Astrocyte of the spinal cord (primary cell): ENCODE measurements around the gene PCDHGB6.
A peak's percentile ranks its signal among the peaks of the same experiment; 100 is the strongest.
"Not testable (repeated sequence)": the region's sequence is repeated elsewhere in the genome, so short reads cannot be mapped to it uniquely, and the experiment has no call there.

Experiments used
- DNase-seq: peaks from one replicate; pipeline ENCODE4 v3.0.0; 2011; ENCODE audit warnings: low read depth, low spot score
- H3K4me3 ChIP-seq: 2 replicates; pipeline ENCODE4 v1.5.1; 2011; ENCODE audit warnings: low read depth, mild to moderate bottlenecking, low read length, moderate library complexity
- in situ Hi-C: cut with HindIII; loops from 2 replicates; pipeline ENCODE4 v1.10.0; 2017; ENCODE audit warnings: low sequenced_read_pairs
- TF ChIP-seq, protein P1 (sequence below): IDR thresholded peaks from 2 replicates; pipeline ENCODE4 v1.5.1; 2012; ENCODE audit warnings: low read depth, mild to moderate bottlenecking, low read length, inconsistent platforms

Gene PCDHGB6

DNA sequence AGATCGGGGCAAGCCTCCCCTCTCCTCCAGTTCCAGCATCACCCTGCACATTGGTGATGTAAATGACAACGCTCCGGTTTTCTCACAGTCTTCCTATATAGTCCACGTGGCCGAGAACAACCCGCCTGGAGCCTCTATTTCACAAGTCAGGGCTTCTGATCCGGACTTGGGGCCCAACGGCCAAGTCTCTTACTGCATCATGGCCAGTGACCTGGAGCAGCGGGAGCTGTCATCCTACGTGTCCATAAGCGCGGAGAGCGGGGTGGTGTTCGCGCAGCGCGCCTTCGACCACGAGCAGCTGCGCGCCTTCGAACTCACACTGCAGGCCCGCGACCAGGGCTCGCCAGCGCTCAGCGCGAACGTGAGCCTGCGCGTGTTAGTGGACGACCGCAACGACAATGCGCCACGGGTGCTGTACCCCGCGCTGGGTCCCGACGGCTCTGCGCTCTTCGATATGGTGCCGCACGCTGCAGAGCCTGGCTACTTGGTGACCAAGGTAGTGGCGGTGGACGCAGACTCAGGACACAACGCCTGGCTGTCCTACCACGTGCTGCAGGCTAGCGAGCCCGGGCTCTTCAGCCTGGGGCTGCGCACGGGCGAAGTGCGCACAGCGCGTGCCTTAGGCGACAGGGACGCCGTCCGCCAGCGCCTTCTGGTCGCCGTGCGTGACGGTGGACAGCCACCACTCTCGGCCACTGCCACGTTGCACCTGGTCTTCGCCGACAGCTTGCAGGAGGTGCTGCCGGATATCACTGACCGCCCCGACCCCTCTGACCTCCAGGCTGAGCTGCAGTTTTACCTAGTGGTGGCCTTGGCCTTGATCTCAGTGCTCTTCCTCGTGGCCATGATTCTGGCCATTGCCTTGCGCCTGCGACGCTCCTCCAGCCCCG lies 18.4 kb upstream of the PCDHGB6 start:
- TF ChIP-seq, protein P1, sequence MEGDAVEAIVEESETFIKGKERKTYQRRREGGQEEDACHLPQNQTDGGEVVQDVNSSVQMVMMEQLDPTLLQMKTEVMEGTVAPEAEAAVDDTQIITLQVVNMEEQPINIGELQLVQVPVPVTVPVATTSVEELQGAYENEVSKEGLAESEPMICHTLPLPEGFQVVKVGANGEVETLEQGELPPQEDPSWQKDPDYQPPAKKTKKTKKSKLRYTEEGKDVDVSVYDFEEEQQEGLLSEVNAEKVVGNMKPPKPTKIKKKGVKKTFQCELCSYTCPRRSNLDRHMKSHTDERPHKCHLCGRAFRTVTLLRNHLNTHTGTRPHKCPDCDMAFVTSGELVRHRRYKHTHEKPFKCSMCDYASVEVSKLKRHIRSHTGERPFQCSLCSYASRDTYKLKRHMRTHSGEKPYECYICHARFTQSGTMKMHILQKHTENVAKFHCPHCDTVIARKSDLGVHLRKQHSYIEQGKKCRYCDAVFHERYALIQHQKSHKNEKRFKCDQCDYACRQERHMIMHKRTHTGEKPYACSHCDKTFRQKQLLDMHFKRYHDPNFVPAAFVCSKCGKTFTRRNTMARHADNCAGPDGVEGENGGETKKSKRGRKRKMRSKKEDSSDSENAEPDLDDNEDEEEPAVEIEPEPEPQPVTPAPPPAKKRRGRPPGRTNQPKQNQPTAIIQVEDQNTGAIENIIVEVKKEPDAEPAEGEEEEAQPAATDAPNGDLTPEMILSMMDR = no peak
- H3K4me3 ChIP-seq = no peak overlapping the region
- no peak for DNase-seq
- in situ Hi-C loops = no loop called here

DNA sequence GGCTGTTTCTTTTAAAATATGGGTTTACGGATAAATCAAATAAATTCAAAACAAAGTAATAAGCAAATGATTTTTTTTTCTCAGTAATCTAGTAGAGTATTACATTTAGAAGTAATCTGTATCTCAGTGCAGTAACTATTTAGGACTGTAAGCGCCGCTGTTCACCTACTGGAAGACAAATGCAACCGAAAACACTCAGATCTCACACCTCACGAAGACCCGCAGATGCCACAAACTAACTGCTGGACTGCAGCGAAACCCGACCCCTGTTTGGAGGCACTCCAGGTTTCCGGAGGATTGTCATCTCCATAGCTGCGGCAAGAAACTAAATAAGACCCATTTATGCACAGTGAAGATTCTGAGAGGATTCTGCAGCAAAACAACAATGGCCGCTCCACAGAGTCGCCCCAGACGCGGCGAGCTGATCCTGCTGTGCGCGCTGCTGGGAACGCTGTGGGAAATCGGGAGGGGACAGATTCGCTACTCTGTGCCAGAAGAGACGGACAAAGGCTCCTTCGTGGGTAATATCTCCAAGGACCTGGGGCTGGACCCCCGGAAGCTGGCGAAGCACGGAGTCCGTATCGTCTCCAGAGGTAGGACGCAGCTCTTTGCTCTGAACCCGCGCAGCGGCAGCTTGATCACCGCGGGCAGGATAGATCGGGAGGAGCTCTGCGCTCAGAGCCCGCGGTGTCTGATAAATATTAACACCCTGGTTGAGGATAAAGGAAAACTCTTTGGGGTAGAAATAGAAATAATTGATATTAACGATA lies 15.2 kb upstream of the PCDHGB6 start, which contains the start of gene PCDHGA8:
Gene PCDHGA8 (plus strand): TSS at position 205 of the 770 bp plus-strand sequence. CDS start 181 bp downstream, at position 386.
- in situ Hi-C loops = no loop called here
- no peak for DNase-seq
- TF ChIP-seq, protein P1 = peak; percentile 13
- H3K4me3 ChIP-seq = no peak within 1 kb of the TSS

DNA sequence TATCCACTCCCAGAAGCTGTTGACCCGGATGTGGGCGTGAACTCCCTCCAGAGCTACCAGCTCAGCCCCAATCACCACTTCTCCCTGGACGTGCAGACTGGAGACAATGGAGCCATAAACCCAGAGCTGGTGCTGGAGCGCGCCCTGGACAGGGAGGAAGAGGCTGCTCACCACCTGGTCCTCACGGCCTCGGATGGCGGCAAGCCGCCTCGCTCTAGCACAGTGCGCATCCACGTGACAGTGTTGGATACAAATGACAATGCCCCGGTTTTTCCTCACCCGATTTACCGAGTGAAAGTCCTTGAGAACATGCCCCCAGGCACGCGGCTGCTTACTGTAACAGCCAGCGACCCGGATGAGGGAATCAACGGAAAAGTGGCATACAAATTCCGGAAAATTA lies 14.6 kb upstream of the PCDHGB6 start:
- DNase-seq = no peak
- no peak overlapping the region for H3K4me3 ChIP-seq
- TF ChIP-seq, protein P1 = no peak
- in situ Hi-C loops = no loop called here

DNA sequence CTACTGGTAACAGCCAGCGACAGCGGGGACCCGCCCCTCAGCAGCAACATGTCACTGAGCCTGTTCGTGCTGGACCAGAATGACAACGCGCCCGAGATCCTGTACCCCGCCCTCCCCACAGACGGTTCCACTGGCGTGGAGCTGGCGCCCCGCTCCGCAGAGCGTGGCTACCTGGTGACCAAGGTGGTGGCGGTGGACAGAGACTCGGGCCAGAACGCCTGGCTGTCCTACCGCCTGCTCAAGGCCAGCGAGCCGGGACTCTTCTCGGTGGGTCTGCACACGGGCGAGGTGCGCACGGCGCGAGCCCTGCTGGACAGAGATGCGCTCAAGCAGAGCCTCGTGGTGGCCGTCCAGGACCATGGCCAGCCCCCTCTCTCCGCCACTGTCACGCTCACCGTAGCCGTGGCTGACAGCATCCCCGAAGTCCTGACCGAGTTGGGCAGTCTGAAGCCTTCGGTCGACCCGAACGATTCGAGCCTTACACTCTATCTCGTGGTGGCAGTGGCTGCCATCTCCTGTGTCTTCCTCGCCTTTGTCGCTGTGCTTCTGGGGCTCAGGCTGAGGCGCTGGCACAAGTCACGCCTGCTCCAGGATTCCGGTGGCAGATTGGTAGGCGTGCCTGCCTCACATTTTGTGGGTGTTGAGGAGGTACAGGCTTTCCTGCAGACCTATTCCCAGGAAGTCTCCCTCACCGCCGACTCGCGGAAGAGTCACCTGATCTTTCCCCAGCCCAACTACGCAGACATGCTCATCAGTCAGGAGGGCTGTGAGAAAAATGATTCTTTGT lies 13.2 kb upstream of the PCDHGB6 start:
- in situ Hi-C loops, DNase-seq, H3K4me3 ChIP-seq: not testable (repeated sequence)

DNA sequence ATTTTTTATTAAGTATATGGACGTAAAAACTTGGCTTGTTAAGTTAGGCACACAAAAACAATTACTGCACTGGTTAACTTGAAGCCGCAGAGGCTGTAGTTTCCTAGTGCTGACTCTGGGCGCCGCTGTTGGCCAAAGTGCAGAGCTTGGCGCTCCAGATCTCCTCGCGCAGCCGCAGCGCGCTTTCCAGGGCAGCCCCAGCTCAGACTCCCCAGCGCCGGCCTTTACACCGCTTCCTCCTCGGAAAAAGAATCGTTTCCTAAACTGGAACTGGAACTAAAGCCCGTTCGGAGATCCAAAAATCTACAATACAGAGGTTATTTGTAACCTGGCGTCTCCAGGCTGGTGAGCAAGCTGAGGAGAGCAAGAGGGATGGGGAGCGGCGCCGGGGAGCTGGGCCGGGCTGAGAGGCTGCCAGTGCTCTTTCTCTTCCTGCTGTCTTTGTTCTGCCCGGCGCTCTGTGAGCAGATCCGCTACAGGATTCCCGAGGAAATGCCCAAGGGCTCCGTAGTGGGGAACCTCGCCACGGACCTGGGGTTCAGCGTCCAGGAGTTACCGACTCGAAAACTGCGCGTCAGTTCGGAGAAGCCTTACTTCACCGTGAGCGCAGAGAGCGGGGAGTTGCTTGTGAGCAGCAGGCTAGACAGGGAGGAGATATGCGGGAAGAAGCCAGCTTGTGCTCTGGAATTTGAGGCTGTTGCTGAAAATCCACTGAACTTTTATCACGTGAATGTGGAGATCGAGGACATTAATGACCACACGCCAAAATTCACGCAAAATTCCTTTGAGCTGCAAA lies 9.9 kb upstream of the PCDHGB6 start, which contains the start of gene PCDHGB5:
Gene PCDHGB5 (plus strand): TSS at position 192 of the 796 bp plus-strand sequence. CDS start 181 bp downstream, at position 373.
- in situ Hi-C loops = not testable (repeated sequence)
- TF ChIP-seq, protein P1 = peak; percentile 65
- H3K4me3 ChIP-seq = peak within 1 kb of the TSS; percentile 38
- DNase-seq = peak; percentile 72

DNA sequence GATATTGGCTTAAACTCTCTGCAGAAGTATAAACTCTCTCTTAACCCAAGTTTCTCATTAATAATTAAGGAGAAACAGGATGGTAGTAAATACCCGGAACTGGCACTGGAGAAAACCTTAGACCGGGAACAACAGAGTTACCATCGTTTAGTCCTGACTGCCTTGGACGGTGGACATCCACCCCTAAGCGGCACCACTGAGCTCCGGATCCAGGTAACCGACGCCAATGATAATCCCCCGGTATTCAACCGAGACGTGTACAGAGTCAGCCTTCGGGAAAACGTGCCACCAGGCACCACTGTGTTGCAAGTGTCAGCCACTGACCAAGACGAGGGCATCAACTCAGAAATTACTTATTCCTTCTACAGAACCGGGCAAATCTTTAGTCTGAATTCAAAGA lies 9.2 kb upstream of the PCDHGB6 start:
- TF ChIP-seq, protein P1 = no peak
- in situ Hi-C loops = no loop called here
- DNase-seq = no peak
- no peak overlapping the region for H3K4me3 ChIP-seq
